ENCODE results near the gene AKR1A1. TPM values are rescaled to one million over a fixed set of nuclear protein-coding genes. Genes with fewer than 3 reads are reported as not detected.

AKR1A1 gene
- total RNA-seq, 1 donor from 2014 or later, result 218 TPM

DNA sequence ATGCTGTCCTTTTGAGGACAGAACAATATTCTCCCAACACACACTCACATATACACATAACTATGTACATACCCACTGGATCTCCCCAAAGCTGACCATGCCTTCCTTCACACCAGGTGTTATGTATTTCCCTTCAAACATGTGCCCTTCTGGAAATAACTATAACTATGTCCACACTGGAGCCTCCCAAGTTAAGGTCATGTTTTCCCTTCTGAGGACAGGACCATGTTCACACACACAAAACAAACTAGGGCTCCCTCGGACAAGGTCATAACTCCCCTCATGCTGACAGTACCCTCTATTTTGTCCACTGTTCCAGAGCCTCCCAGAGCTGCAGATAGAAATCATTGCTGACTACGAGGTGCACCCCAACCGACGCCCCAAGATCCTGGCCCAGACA, 42.7 kb upstream of the AKR1A1 start:
- Mint-ChIP-seq H3K36me3 (ENCODE audit: low read depth) (peaks cover 49% of the 10 kb centered on the region), H3K4me1 (no peaks in the 10 kb centered on the region), H3K27me3 (no peaks in the 10 kb centered on the region), H3K4me3 (no peak overlapping the region), H3K27ac (no peak overlapping the region), H3K9me3 (no peaks in the 10 kb centered on the region)
- TF ChIP-seq CTCF (IDR thresholded peaks at IDR 0.05), result no peak
- POLR2A ChIA-PET, result interaction anchor here (2.3 kb wide), 1 partner anchor 14 kb away, joined by 6 read pairs; the partner anchor contains the start of gene PRDX1
- ATAC-seq (ENCODE audit: low read depth), result no peak
- no peak for DNase-seq
- intact Hi-C loops (cut with micrococcal nuclease), result no loop called here
- CTCF ChIA-PET, result no interaction called here

- ChIA-PET POLR2A (interaction anchor here (0.6 to 2.3 kb wide), 2 partner anchors 13 to 465 kb away, joined by 5 to 6 read pairs; partner anchors contain the start of gene PRDX1), CTCF (no interaction called here)
- TF ChIP-seq CTCF (IDR thresholded peaks at IDR 0.05), result no peak
- DNase-seq (no peak), ATAC-seq (ENCODE audit: low read depth) (no peak)
- H3K4me3 Mint-ChIP-seq, result no peak overlapping the region
- intact Hi-C loops (cut with micrococcal nuclease), result no loop called here
- no peaks in the 10 kb centered on the region for H3K9me3 Mint-ChIP-seq
- H3K27me3 Mint-ChIP-seq, result no peaks in the 10 kb centered on the region
- H3K4me1 Mint-ChIP-seq, result no peaks in the 10 kb centered on the region
- no peak overlapping the region for H3K27ac Mint-ChIP-seq
- peaks cover 54% of the 10 kb centered on the region for H3K36me3 Mint-ChIP-seq (ENCODE audit: low read depth)
Measured at GRCh38 chr1:45508295-45509151, 42.1 kb upstream of the AKR1A1 start.

GRCh38 chr1:45510036-45510971, 40.3 kb upstream of the AKR1A1 start:
- Mint-ChIP-seq H3K4me1 (no peaks in the 10 kb centered on the region), H3K27me3 (no peaks in the 10 kb centered on the region), H3K4me3 (no peak overlapping the region), H3K36me3 (ENCODE audit: low read depth) (peaks cover 72% of the 10 kb centered on the region), H3K27ac (no peak overlapping the region), H3K9me3 (no peaks in the 10 kb centered on the region)
- no peak for ATAC-seq (ENCODE audit: low read depth)
- DNase-seq, result no peak
- intact Hi-C loops (cut with micrococcal nuclease), result no loop called here
- CTCF ChIA-PET, result interaction anchor here (0.6 to 3.8 kb wide), 3 partner anchors 11 to 170 kb away, joined by 3 to 186 read pairs (median 19); partner anchors contain the start of genes MUTYH, PRDX1 and TOE1
- no peak for TF ChIP-seq CTCF (IDR thresholded peaks at IDR 0.05)
- POLR2A ChIA-PET, result interaction anchor here (0.5 to 3.1 kb wide), 8 partner anchors 10 to 207 kb away, joined by 3 to 28 read pairs (median 5); partner anchors contain the start of genes AKR1A1, CCDC163, MMACHC and MUTYH

GRCh38 chr1:45510972-45511527, 39.6 kb upstream of the AKR1A1 start:
- intact Hi-C loops (cut with micrococcal nuclease), result no loop called here
- H3K36me3 Mint-ChIP-seq (ENCODE audit: low read depth), result peaks cover 79% of the 10 kb centered on the region
- POLR2A ChIA-PET, result interaction anchor here (0.9 to 3.1 kb wide), 4 partner anchors 10 to 40 kb away, joined by 4 to 28 read pairs (median 13); partner anchors contain the start of genes AKR1A1, CCDC163, MMACHC and PRDX1
- no peak overlapping the region for H3K4me3 Mint-ChIP-seq
- no peak overlapping the region for H3K27ac Mint-ChIP-seq
- H3K4me1 Mint-ChIP-seq, result no peaks in the 10 kb centered on the region
- DNase-seq (no peak), ATAC-seq (ENCODE audit: low read depth) (no peak)
- no peaks in the 10 kb centered on the region for H3K9me3 Mint-ChIP-seq
- CTCF ChIA-PET, result interaction anchor here (0.6 to 3.8 kb wide), 10 partner anchors 10 to 171 kb away, joined by 3 to 186 read pairs (median 12); partner anchors contain the start of genes CCDC163, MMACHC, MUTYH and PRDX1
- no peaks in the 10 kb centered on the region for H3K27me3 Mint-ChIP-seq
- TF ChIP-seq CTCF (IDR thresholded peaks at IDR 0.05), result no peak

All from activated B cell treated with CpG ODN at 0.5 μM for 24 hours (primary cell).